Fibroblast of pulmonary artery (primary cell): ENCODE results near the gene MALRD1.

Source experiments
- DNase-seq: peaks from one replicate; pipeline ENCODE4 v3.0.0-alpha.2; 2010; ENCODE audit warnings: low read depth
- H3K4me3 ChIP-seq: replicated peaks from 2 replicates; pipeline ENCODE4 v1.5.1; 2011; ENCODE audit warnings: low read depth, mild to moderate bottlenecking, control low read depth, low read length, moderate library complexity
- CTCF ChIP-seq: IDR thresholded peaks from 2 replicates; pipeline ENCODE4 v1.5.1; 2011; ENCODE audit warnings: mild to moderate bottlenecking, control low read depth, low read length, inconsistent platforms; ENCODE audit errors: missing control alignments

Gene MALRD1

GRCh38 chr10:19049567-19049966, 966 bp downstream of the MALRD1 start:
- no peak overlapping the region for H3K4me3 ChIP-seq
- no peak for TF ChIP-seq CTCF
- no peak for DNase-seq

- no peak for TF ChIP-seq CTCF
- no peak overlapping the region for H3K4me3 ChIP-seq
- DNase-seq = no peak
Observed at GRCh38 chr10:19054289-19054835, 5.8 kb downstream of the MALRD1 start.

GRCh38 chr10:19058046-19058445, 9.4 kb downstream of the MALRD1 start:
- DNase-seq = no peak
- no peak for TF ChIP-seq CTCF
- H3K4me3 ChIP-seq = no peak overlapping the region

- no peak overlapping the region for H3K4me3 ChIP-seq
- no peak for TF ChIP-seq CTCF
- DNase-seq = no peak
Observed at GRCh38 chr10:19063986-19064385, 15.4 kb downstream of the MALRD1 start.

- H3K4me3 ChIP-seq = no peak overlapping the region
- no peak for TF ChIP-seq CTCF
- no peak for DNase-seq
Observed at GRCh38 chr10:19071946-19072345, 23.3 kb downstream of the MALRD1 start.

- TF ChIP-seq CTCF = no peak
- DNase-seq = no peak
- H3K4me3 ChIP-seq = no peak overlapping the region
Observed at GRCh38 chr10:19077276-19077675, 28.7 kb downstream of the MALRD1 start.

GRCh38 chr10:19096501-19097073, 48.0 kb downstream of the MALRD1 start:
- no peak overlapping the region for H3K4me3 ChIP-seq
- DNase-seq = no peak
- no peak for TF ChIP-seq CTCF
